Endothelial cell of umbilical vein (primary cell): Measurements from ENCODE around the gene FHDC1. TPM values are rescaled to one million over a fixed set of nuclear protein-coding genes. Genes with fewer than 3 reads are reported as not detected.

Experiments
- BruUV-seq: library from RNA; stranded (reverse); fragments of 400-500 nt; replicated peaks from 2 replicates; lab custom pipeline; 2021; lab: Mats Ljungman, UMichigan
- CTCF ChIA-PET: fragments of 300-600, 350-600 bp; sonication (Branson Sonifier 250); formaldehyde crosslinking; loops from one replicate; lab custom pipeline; 2021; ENCODE audit warnings: antibody characterized with exemption, inconsistent platforms; lab: Charles Lee
- POLR2A ChIA-PET: fragments of 300-600, 350-600 bp; sonication (Branson Sonifier 250); formaldehyde crosslinking; loops from one replicate; lab custom pipeline; 2021; ENCODE audit warnings: antibody characterized with exemption, inconsistent platforms; lab: Charles Lee
- DNase-seq: peaks from one replicate; pipeline ENCODE4 v3.0.0-alpha.2; 2011; ENCODE audit warnings: low read depth, low spot score
- FAIRE-seq: peaks from 2 replicates; lab custom pipeline; 2011; peaks lifted over from hg19 to GRCh38; lab: Jason Lieb, UNC
- H2AFZ ChIP-seq: 2 replicates; pipeline ENCODE4 v1.6.0; 2012; ENCODE audit warnings: low read depth, low read length, control low read depth, inconsistent platforms
- H3K27ac ChIP-seq: 2 replicates; pipeline ENCODE4 v1.5.1; 2011; ENCODE audit warnings: low read depth, mild to moderate bottlenecking, control low read depth, low read length, moderate library complexity; ENCODE audit not compliant: insufficient read depth
- H3K27me3 ChIP-seq, 2 experiments: 2 replicates each; pipeline versions ENCODE4 v1.6.0 to v1.6.1; 2011; ENCODE audit warnings: low read length in 2 of 2, mixed read lengths in 1 of 2; ENCODE audit not compliant: control insufficient read depth in 2 of 2, insufficient read depth in 2 of 2
- H3K36me3 ChIP-seq, 2 experiments: 2 replicates in 1 of 2; 3 replicates in 1 of 2; pipeline ENCODE4 v1.5.1; 2011; ENCODE audit warnings: low read length in 2 of 2, mild to moderate bottlenecking in 1 of 2, moderate library complexity in 1 of 2; ENCODE audit not compliant: control insufficient read depth in 2 of 2, insufficient read depth in 2 of 2; ENCODE audit errors: extremely low read depth in 1 of 2
- H3K4me1 ChIP-seq: 3 replicates; pipeline ENCODE4 v1.5.1; 2011; ENCODE audit warnings: mild to moderate bottlenecking, low read length; ENCODE audit not compliant: control insufficient read depth, insufficient read depth; ENCODE audit errors: extremely low read depth
- H3K4me2 ChIP-seq: 2 replicates; pipeline ENCODE4 v1.6.1; 2011; ENCODE audit warnings: low read length, control low read depth, mixed read lengths; ENCODE audit not compliant: insufficient read depth
- H3K4me3 ChIP-seq, 3 experiments: fragments of 200-600 bp in 1 of 3; sonication (generic), shearing (Covaris generic) in 1 of 3; replicated peaks in 1 of 3; 2 replicates each; pipeline ENCODE4 v1.5.1; 2011 to 2016; ENCODE audit warnings: control low read depth in 3 of 3, low read length in 3 of 3, mild to moderate bottlenecking in 2 of 3, inconsistent platforms in 1 of 3, low read depth in 1 of 3, moderate library complexity in 1 of 3; ENCODE audit not compliant: insufficient read depth in 1 of 3
- H3K79me2 ChIP-seq: 2 replicates; pipeline ENCODE4 v1.6.0; 2012; ENCODE audit warnings: low read length, inconsistent platforms; ENCODE audit not compliant: control insufficient read depth, insufficient read depth
- H3K9ac ChIP-seq: replicated peaks from 2 replicates; pipeline ENCODE3; 2011; ENCODE audit warnings: low read length, control low read depth; ENCODE audit not compliant: insufficient read depth; ENCODE audit errors: extremely low read depth
- H3K9me1 ChIP-seq: replicated peaks from 3 replicates; pipeline ENCODE4 v1.6.0; 2011; ENCODE audit warnings: mild to moderate bottlenecking, low read length; ENCODE audit not compliant: control insufficient read depth, insufficient read depth; ENCODE audit errors: extremely low read depth
- H3K9me3 ChIP-seq: replicated peaks from 2 replicates; pipeline ENCODE4 v1.5.1; 2012; ENCODE audit warnings: low read length, inconsistent platforms; ENCODE audit not compliant: control insufficient read depth, insufficient read depth
- H4K20me1 ChIP-seq: replicated peaks from 2 replicates; pipeline ENCODE3; 2011; ENCODE audit warnings: mild to moderate bottlenecking, low read length; ENCODE audit not compliant: control insufficient read depth, insufficient read depth; ENCODE audit errors: extremely low read depth
- CTCF ChIP-seq, 2 donors: IDR thresholded peaks; 1 replicate in 1 of 2; 2 replicates in 1 of 2; pipeline ENCODE4 v1.5.1; 2011; ENCODE audit warnings: low read length in 2 of 2, mild to moderate bottlenecking in 2 of 2, moderate library complexity in 2 of 2, control low read depth in 1 of 2, inconsistent platforms in 1 of 2, low read depth in 1 of 2; ENCODE audit not compliant: insufficient read depth in 1 of 2; ENCODE audit errors: extremely low read depth in 1 of 2
- EZH2 ChIP-seq: IDR thresholded peaks from 2 replicates; pipeline ENCODE4 v1.6.1; 2012; ENCODE audit warnings: borderline replicate concordance, low read depth, mild to moderate bottlenecking, moderate library complexity, low read length, inconsistent platforms; ENCODE audit not compliant: severe bottlenecking
- FOS ChIP-seq: IDR thresholded peaks from 2 replicates; pipeline ENCODE4 v1.6.1; 2011; ENCODE audit warnings: mild to moderate bottlenecking, low read length, moderate library complexity, borderline replicate concordance; ENCODE audit not compliant: insufficient read depth
- GATA2 ChIP-seq: IDR thresholded peaks from 2 replicates; pipeline ENCODE4 v1.7.0; 2011; ENCODE audit warnings: low read depth, mild to moderate bottlenecking, moderate library complexity, mixed read lengths, low read length; ENCODE audit not compliant: insufficient read length, insufficient read depth
- JUN ChIP-seq: IDR thresholded peaks from 2 replicates; pipeline ENCODE4 v1.6.1; 2011; ENCODE audit warnings: borderline replicate concordance, low read depth; ENCODE audit not compliant: insufficient read length, insufficient read depth
- POLR2A ChIP-seq: IDR thresholded peaks from 2 replicates; pipeline ENCODE4 v1.6.1; 2012; ENCODE audit warnings: low read depth, mild to moderate bottlenecking, control low read depth, low read length
- POLR2AphosphoS5 ChIP-seq: IDR thresholded peaks from 2 replicates; pipeline ENCODE4 v1.6.1; 2012; ENCODE audit warnings: low read depth, mild to moderate bottlenecking, control low read depth, low read length, moderate library complexity; ENCODE audit not compliant: insufficient read depth
- dilution Hi-C: fragments of 300-500 bp; cut with MboI; formaldehyde crosslinking; loops from one replicate; pipeline ENCODE4 v1.15.0; 2019; ENCODE audit warnings: low sequenced_read_pairs; ENCODE audit not compliant: extremely low pct_ligation_motif_present
- intact Hi-C: fragments of 100-400 bp; cut with micrococcal nuclease; formaldehyde crosslinking; loops from one replicate; pipeline ENCODE4 v1.10.0; 2022
- polyA plus RNA-seq, 4 experiments: library from polyadenylated mRNA; depleted of rRNA in 3 of 4; stranded (reverse) in 3 of 4; unstranded in 1 of 4; fragments of >200 nt; gene quantifications; 2 replicates each; pipeline versions ENCODE4 v1.2.1 to v1.2.3, GENCODE V29; 2011 to 2012; ENCODE audit warnings: missing spikeins in 1 of 4
- total RNA-seq: library from RNA; stranded (reverse); gene quantifications from 2 replicates; pipeline ENCODE4 v1.2.3, GENCODE V29; 2021
- TF ChIP-seq, protein P1 (sequence below): IDR thresholded peaks from 2 replicates; pipeline ENCODE4 v1.6.1; 2011; ENCODE audit not compliant: insufficient read depth, insufficient read length

The FHDC1 gene
- total and polyA plus RNA-seq, 2 donors (not counting 3 experiments of a cell fraction or from before 2014, with no cell fraction given): 0.03 to 0.18 TPM

- Histone ChIP-seq H2AFZ (no peak overlapping the region), H3K4me2 (no peak overlapping the region), H3K9ac (no peak overlapping the region), H4K20me1 (no peaks in the 10 kb centered on the region), H3K9me3 (no peaks in the 10 kb centered on the region), H3K36me3 (no peaks in the 10 kb centered on the region), H3K4me3 (no peak overlapping the region), H3K4me1 (no peaks in the 10 kb centered on the region), H3K79me2 (no peaks in the 10 kb centered on the region), H3K27me3 (no peaks in the 10 kb centered on the region), H3K9me1 (no peaks in the 10 kb centered on the region), H3K27ac (no peak overlapping the region)
- dilution Hi-C loops (no loop called here), intact Hi-C loops (no loop called here)
- no peak for DNase-seq
- TF ChIP-seq POLR2A (no peak), CTCF (IDR thresholded peaks at IDR 0.05; ENCODE audit: extremely low read depth in 1 of 2, insufficient read depth in 1 of 2, low read depth in 1 of 2, low read length in 2 of 2) (no peak), JUN (no peak), EZH2 (no peak), POLR2AphosphoS5 (no peak), FOS (no peak), GATA2 (no peak)
- TF ChIP-seq, protein P1, sequence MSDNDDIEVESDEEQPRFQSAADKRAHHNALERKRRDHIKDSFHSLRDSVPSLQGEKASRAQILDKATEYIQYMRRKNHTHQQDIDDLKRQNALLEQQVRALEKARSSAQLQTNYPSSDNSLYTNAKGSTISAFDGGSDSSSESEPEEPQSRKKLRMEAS: no peak
- CTCF ChIA-PET: no interaction called here
- BruUV-seq: no TSS peak
- POLR2A ChIA-PET: no interaction called here
- FAIRE-seq: no peak
These were observed 80.5 kb downstream of the FHDC1 start for GRCh38 chr4:153016592-153016991.
